NCI-H1417 (cell line): ENCODE data around the gene PELO.
A peak's percentile ranks its signal among the peaks of the same experiment; 100 is the strongest.

Source experiments
- DNase-seq, 3 experiments: peaks; one replicate each; lab custom pipeline; 2025; lab: John Stamatoyannopoulos, UW

PELO gene

GRCh38 chr5:52772668-52773067 lies 15.0 kb upstream of the PELO start:
- DNase-seq = no peak

GRCh38 chr5:52773342-52773741 lies 14.4 kb upstream of the PELO start:
- no peak for DNase-seq

- DNase-seq = peak in 1 of 3 experiments; percentile 10
Observed at GRCh38 chr5:52774005-52774410, 13.7 kb upstream of the PELO start.

- DNase-seq = no peak
Observed at GRCh38 chr5:52776116-52776515, 11.6 kb upstream of the PELO start.

GRCh38 chr5:52777186-52777585 lies 10.5 kb upstream of the PELO start:
- no peak for DNase-seq

GRCh38 chr5:52778781-52779180 lies 8.9 kb upstream of the PELO start:
- no peak for DNase-seq

- DNase-seq = no peak
Observed at GRCh38 chr5:52779213-52779612, 8.5 kb upstream of the PELO start.

- no peak for DNase-seq
Observed at GRCh38 chr5:52783226-52783959, 4.3 kb upstream of the PELO start.

- no peak for DNase-seq
Observed at GRCh38 chr5:52784737-52785136, 3.0 kb upstream of the PELO start.

GRCh38 chr5:52786391-52786790 lies 1.3 kb upstream of the PELO start:
- DNase-seq = no peak

- no peak for DNase-seq
Observed at GRCh38 chr5:52786949-52787599, 642 bp upstream of the PELO start.

GRCh38 chr5:52788505-52788821 lies 747 bp downstream of the PELO start:
- peak in 1 of 3 experiments; percentile 21 for DNase-seq

GRCh38 chr5:52789378-52789777 lies 1.7 kb downstream of the PELO start:
- no peak for DNase-seq

- DNase-seq = no peak
Observed at GRCh38 chr5:52789851-52790250, 2.1 kb downstream of the PELO start.

GRCh38 chr5:52791366-52791765 lies 3.6 kb downstream of the PELO start:
- no peak for DNase-seq

- DNase-seq = no peak
Observed at GRCh38 chr5:52794519-52794918, 6.8 kb downstream of the PELO start.

GRCh38 chr5:52796031-52796430 lies 8.3 kb downstream of the PELO start:
- DNase-seq = no peak

- DNase-seq = no peak
Observed at GRCh38 chr5:52796516-52797103, 8.9 kb downstream of the PELO start.

GRCh38 chr5:52798938-52799337 lies 11.2 kb downstream of the PELO start:
- no peak for DNase-seq

GRCh38 chr5:52799358-52799982 lies 11.8 kb downstream of the PELO start:
- peak in 1 of 3 experiments; percentile 47 for DNase-seq

GRCh38 chr5:52799983-52800393 lies 12.3 kb downstream of the PELO start:
- peak; percentile 83 to 97 (median 93) for DNase-seq

GRCh38 chr5:52800394-52801213 lies 12.9 kb downstream of the PELO start:
- DNase-seq = peak; percentile 45 to 71 (median 69)
